ENCODE data around the gene JAG2.

The JAG2 gene

DNA sequence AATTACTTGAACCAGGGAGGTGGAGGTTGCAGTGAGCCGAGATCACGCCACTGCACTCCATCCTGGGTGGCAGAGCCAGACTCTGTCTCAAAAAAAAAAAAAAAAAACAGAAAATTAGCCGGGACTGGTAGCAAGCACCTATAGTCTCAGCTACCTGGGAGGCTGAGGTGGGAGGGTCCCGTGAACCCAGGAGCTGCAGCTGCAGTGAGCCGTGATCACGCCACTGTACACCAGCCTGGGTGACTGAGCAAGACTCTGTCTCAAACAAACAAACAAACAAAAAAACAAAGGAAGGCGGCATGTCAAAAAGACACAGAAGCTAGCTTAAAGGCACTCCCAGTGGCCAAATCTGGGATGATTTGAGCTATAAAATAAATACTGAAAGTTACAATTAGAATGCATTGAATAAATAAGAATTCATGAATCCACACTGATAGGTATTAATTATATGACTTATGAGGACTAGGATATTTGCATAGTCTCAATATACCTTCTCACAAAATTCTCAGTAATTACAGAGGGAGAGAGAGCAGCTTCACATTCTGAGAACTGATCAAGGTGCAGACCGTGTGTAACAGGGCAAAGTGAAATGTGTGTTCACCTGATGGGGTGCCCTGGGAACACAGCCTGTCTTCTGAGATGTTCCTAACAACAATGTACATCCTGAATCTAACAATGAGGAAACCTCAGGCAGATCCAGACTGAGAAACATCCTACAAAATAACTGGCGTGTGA is 60.6 kb downstream of the JAG2 start:
- DNase-seq, result no peak

- DNase-seq, result no peak
These were observed 61.2 kb downstream of the JAG2 start for GRCh38 chr14:105107351-105107750.

- DNase-seq, result no peak
These were observed 63.4 kb downstream of the JAG2 start for GRCh38 chr14:105105158-105105557.

DNA sequence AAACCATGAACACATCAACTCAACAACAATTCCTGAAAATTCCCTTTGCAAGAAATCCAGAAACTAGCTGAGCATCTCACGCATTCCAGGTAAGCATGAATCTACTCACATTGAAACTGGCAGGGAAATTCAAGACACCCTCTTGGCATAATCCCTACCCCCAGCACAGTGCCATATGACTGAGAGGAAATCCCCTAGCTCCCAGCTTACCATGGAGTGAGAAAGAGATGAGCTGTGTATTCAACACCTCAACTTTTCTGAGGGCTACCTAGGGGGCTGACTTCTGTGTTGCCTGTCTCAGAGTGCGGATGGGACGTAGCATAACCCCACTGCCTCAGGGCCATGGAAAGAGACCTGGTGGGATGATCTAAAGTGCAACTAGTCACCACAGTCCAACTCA is 65.7 kb downstream of the JAG2 start:
- no peak for DNase-seq

GRCh38 chr14:105102361-105102870 is 66.2 kb downstream of the JAG2 start:
- no peak for DNase-seq

- DNase-seq, result no peak
These were observed 67.7 kb downstream of the JAG2 start for GRCh38 chr14:105100910-105101309.

GRCh38 chr14:105099778-105100177 is 68.8 kb downstream of the JAG2 start:
- DNase-seq, result no peak

DNA sequence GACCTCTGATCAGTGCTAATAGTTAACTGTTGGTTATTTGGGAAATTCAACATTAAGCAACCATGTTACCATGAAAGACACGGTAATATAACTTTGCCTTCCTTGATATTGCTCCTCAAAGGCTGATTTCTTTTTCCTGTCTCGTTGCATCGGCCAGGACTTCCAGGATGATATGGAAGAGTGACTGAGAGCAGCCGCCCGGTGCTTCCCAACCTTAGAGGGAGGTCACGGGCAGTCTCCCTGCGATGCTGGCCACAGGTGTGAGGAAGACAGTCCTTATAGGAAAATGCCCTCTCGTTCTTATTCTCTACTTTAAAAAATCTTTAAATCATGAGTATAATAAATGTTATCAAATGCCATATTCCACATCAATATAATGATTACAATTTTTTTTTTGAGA is 70.3 kb downstream of the JAG2 start:
- no peak for DNase-seq

- no peak for DNase-seq
These were observed 70.8 kb downstream of the JAG2 start for GRCh38 chr14:105097794-105098127.

DNA sequence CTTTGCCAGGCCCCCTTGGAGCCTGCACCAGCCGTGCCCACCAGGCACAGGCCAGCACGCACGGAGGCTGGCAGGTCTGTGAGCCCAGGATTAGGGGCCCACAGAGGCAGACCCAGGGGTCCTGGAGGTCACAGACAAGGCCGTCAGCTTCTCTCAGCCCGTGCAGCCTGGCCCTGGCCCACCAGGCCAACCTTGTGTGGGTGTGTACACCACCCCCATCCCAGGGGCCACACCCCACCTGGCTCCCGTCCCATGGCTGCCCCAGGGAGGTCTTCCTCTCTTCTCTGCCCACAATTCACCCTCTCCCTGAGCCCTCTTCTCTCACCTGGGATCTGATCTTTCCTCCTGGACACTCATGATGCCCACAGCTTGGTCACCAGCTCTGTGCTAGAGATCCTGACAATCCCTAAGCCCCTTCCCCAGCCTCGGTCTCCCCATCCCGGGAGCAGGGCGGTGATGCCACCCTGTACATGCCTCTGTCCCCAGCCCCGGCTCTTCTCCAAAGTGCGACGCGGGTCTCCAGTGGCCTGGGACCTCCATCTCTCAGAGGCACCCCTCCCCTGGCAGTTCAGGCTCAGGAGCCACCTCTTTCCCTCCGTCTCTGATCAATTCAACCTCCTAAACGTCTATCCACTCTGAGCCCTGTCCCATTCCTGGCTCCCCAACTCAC is 72.2 kb downstream of the JAG2 start:
- no peak for DNase-seq

DNA sequence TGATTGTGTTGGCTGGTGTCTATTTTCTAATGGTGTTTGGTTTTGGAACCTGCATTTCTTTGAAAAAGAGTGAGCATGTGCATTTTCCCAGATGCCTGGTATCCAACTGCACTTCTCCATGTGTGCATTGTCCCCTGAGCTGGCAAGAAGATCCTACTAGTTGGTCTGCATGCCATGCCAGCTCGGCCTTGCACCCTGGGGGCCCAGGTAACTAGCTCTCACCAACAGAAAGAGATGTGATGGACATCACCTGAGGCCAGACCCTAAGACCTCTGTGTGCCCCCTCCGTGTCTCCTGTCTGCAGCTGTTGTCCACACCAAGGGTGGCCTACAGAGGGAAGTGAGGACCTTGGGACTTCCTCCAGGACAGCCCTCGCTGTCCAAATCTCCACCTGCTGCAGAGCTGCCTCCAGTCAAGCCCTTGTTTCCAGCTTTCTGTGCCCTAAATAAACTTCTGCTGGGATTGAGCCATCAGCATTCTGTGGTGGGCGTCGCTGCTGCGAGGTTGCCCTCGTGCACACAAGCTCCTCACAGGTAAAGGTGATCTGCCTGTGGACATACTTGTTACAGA is 73.3 kb downstream of the JAG2 start:
- DNase-seq, result no peak

- no peak for DNase-seq
These were observed 74.2 kb downstream of the JAG2 start for GRCh38 chr14:105094193-105094907.

DNA sequence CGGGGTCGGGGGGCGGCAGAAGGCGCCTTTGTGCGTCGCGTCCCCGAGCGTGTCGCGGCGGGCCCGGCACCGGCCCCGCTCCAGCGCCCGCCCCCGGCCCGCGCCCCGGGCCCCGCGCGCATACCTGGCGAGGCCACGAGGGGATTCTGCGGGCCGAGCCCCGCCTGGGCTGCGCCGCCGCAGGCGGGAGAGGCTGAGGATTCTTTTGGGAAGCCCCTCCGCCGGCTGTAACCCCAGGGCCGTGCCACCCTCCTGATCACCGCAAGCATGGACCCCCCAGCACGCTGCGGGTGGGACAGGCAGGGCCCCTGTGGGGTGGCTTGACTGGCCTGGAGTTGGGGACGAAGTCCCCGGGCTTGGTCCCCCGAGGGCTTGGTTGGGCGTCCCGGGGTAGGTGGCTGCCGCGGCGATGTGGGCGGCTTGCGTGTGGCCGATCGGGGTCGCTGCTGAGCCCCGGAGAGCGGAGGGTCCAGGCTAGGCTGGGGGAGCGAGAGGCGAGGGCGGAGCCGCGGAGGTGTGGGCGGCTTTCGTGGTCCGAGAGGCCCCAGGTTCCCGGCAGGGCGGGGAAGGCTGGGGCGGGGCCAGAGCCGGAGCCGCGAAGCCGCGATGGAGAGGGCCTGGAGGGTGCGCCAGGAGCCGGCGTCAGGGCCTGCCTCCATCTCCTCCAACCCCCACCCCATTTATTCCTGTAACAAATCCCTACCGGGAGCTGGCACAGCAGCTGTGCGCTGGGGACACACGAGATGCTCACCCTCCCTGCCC is 75.0 kb downstream of the JAG2 start:
- no peak for DNase-seq

DNA sequence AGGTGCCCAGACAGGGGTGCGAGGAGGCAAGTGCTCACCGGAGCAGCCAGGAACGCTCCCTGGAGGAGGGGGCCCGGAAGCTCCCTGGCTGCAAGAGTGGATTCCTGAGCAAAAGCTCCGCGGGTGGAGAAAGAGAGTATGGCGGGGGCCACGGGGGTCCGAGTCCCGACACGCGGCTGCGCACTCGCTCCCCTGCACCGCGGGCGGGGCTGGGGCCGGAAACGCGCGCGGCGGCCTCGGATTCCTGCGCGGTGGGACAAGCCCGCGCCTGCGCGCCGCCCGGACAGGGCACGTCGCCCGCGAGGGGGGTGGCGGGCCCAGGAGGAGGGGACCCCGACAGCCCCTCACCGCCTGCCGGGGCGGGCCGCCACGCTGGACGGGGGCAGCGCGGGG is 75.5 kb downstream of the JAG2 start:
- DNase-seq, result no peak

GRCh38 chr14:105092171-105093037 is 76.2 kb downstream of the JAG2 start:
- DNase-seq, result no peak

- DNase-seq, result no peak
These were observed 76.9 kb downstream of the JAG2 start for GRCh38 chr14:105091517-105092170.

DNA sequence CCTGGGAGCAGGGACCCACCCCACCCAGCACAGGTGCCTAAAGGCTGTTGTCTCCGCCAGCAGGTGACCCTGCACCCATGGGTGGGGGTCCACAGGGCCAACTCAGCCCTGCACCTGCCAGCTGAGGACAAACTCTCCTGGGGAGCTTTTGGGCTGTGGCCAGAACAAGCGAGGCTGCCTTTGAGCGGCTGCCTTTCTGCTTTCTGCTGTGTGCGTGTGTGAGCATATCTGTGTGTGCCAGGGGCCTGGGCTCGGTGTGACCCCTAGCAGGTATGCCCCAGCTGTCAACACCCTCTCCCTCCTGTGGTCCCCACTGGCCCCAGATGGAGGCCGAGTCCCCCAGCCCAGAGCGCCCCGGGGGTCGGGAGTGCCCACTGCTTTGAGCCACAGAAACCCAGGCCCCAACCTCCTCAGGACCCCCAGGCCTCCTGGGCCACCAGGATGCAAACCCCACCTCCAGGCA is 77.5 kb downstream of the JAG2 start:
- DNase-seq, result no peak
